ENCODE results near the gene GTPBP2.

GTPBP2 gene

GRCh38 chr6:43575772-43576551, 53.1 kb downstream of the GTPBP2 start, which contains the start of the genes POLH and XPO5:
TSS of gene POLH (plus strand) at chr6:43576185. CDS start at chr6:43582320, 6,135 bp downstream.
TSS of gene XPO5 (minus strand) at chr6:43576038. CDS start at chr6:43575864, 174 bp downstream.
- peak; percentile 91 for DNase-seq (ENCODE audit: low read depth)

DNA sequence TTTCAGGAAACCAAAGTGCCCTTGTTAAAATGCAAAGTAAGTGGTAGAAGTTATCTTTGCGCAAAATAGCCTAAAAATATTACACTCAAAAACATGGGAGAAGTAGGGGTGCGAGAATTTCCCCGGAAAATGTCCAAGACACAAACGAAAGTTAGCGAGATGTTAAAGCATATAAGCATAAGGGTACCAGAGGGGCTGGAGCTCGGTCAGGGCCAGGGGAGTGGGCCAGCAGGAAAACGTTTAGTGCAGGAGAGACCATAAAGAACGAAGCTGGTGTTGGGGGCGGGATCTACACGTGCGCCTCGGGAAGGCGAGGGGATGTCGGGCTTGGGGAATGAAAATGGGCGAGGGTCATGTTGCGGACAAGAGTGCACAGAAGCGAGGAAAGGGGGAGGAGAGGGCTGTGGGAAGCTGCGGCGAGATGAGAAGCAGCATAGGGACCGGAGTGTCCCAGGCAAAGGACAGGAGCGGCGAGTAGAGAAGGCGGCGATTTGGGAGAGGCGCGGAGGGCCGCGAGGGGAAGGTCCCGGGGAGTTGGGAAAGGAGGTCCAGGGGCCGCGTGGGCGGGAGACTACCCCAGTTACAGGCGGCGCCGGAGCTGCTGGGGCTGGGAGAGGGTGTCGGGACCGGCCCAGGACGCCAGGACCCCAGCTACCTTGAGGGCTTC, 53.8 kb downstream of the GTPBP2 start:
- DNase-seq (ENCODE audit: low read depth) = no peak

- no peak for DNase-seq (ENCODE audit: low read depth)
Measured at GRCh38 chr6:43572015-43572414, 57.0 kb downstream of the GTPBP2 start.

- no peak for DNase-seq (ENCODE audit: low read depth)
Measured at GRCh38 chr6:43570876-43571441, 58.1 kb downstream of the GTPBP2 start.

All from fibroblast of gingiva (primary cell).